ENCODE results near the gene ARL14EP. TPM values are rescaled to one million over a fixed set of nuclear protein-coding genes. Genes with fewer than 3 reads are reported as not detected.

The ARL14EP gene
- total RNA-seq: 10 to 100 TPM; 20.6 to 29.6 (median 22.7) TPM

DNA sequence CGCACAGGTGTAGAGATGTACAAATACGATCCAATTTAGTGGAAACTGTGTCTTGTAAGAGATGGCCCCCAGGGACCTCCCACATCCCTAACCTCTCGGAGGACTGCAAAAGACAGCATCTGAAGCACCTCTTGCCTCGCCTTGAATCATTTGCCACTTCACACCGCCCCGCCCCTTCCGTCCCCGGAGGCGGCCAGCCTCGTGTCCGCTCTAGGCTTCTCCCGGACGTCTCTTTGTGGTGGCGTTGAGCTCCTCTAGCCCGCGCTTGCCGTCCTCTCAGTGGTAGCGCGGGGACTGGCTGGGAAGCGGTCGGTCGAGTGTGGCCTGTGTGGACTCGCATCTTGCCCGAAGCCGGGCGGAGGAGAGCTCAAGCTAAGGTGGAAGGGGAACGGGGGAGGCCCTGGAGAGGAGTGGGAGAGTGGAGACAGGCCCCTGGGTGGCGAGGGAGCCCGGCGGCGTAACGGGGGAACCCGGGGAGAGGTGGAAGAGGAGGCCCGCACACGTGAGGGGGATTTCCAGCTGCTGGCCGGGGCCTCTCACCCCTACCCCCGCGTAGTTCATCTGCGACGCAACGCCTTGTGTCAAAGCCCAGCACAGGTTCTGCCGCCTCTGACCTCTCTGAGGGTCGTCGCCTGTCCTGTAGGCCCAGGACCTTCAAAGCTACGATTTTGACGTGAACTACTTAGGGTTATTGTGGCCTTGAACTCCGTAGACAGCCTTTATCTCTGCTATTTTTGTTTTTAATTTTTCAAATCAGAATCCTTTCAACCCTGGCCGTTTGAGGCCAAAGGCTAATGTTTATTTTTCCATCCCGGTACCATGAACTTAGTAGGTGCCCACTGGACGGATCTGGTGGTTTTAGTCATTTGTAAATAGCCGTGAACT is at the start of gene ARL14EP:
ARL14EP (plus strand) TSS at position 279 of the 885 bp plus-strand sequence. CDS start 7,845 bp downstream, outside the sequence.
- intact Hi-C loops (cut with DNase I; ENCODE audit: low total_unique reads): no loop called here
- peaks cover 0 to 4% of the 10 kb centered on the region in 2 donors for H3K4me1 ChIP-seq
- H3K36me3 ChIP-seq: no peaks in the 10 kb centered on the region
- TF ChIP-seq POLR2A (IDR thresholded peaks at IDR 0.05) (peak; percentile 77), POLR2AphosphoS5 (IDR thresholded peaks at IDR 0.05) (peak; percentile 77 to 92 (median 90))
- TF ChIP-seq, protein P1, sequence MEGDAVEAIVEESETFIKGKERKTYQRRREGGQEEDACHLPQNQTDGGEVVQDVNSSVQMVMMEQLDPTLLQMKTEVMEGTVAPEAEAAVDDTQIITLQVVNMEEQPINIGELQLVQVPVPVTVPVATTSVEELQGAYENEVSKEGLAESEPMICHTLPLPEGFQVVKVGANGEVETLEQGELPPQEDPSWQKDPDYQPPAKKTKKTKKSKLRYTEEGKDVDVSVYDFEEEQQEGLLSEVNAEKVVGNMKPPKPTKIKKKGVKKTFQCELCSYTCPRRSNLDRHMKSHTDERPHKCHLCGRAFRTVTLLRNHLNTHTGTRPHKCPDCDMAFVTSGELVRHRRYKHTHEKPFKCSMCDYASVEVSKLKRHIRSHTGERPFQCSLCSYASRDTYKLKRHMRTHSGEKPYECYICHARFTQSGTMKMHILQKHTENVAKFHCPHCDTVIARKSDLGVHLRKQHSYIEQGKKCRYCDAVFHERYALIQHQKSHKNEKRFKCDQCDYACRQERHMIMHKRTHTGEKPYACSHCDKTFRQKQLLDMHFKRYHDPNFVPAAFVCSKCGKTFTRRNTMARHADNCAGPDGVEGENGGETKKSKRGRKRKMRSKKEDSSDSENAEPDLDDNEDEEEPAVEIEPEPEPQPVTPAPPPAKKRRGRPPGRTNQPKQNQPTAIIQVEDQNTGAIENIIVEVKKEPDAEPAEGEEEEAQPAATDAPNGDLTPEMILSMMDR (IDR thresholded peaks at IDR 0.05): no peak
- H3K27me3 ChIP-seq: peaks cover 0 to 9% of the 10 kb centered on the region in 2 donors
- peak within 1 kb of the TSS; percentile 61 to 95 (median 78) for H3K4me3 ChIP-seq
- peak; percentile 93 for DNase-seq (ENCODE audit: low spot score in 2 of 2)
- no peaks in the 10 kb centered on the region for H3K9me3 ChIP-seq
- H3K27ac ChIP-seq: peak within 1 kb of the TSS; percentile 87 to 91

DNA sequence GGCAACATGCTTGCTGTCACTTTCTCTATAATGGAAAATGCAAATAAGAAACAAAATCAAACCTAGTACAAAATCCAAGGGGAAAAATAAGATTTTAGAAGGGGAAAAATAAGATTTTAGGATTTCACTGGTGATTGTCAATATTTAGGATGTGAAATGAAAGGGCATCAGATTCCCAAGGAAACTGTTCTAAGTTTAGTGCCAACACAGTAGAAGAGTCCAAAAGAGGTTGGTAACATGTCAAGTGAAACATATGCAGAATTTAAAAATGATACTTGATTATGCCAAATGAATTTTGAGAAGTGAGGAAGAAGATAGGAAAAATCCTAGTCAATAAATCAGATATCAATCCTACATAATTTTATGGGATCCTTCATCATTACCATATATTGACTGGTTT is 45.7 kb upstream of the ARL14EP start:
- no peaks in the 10 kb centered on the region for H3K27me3 ChIP-seq
- TF ChIP-seq POLR2A (IDR thresholded peaks at IDR 0.05) (no peak), POLR2AphosphoS5 (IDR thresholded peaks at IDR 0.05) (no peak)
- H3K4me1 ChIP-seq: no peaks in the 10 kb centered on the region
- DNase-seq (ENCODE audit: low spot score in 2 of 2): no peak
- no peak overlapping the region for H3K27ac ChIP-seq
- no peaks in the 10 kb centered on the region for H3K36me3 ChIP-seq
- no peak overlapping the region for H3K4me3 ChIP-seq
- no peaks in the 10 kb centered on the region for H3K9me3 ChIP-seq
- intact Hi-C loops (cut with DNase I; ENCODE audit: low total_unique reads): no loop called here

DNA sequence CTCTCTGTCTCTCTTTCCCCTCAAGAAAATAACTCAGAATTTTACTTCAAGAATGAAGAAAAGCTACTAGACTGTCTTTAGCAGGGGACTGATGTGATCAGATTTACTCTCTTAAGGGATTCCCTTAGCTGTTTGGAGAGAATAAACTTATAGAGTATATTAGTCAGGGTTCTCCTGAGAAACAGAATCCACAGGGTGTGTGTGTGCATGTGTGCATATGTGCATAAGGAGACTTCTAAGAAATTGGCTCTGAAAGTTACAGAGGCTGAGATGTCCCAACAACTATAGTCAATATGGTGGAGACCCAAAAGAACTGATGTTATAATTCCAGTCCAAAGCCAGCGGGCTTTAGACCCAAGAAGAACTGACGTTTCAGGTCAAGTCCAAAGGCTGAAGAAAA is 43.1 kb upstream of the ARL14EP start:
- Histone ChIP-seq H3K4me3 (no peak overlapping the region), H3K36me3 (no peaks in the 10 kb centered on the region), H3K27me3 (no peaks in the 10 kb centered on the region), H3K9me3 (no peaks in the 10 kb centered on the region), H3K4me1 (no peaks in the 10 kb centered on the region), H3K27ac (no peak overlapping the region)
- TF ChIP-seq POLR2A (IDR thresholded peaks at IDR 0.05): no peak
- TF ChIP-seq, protein P1 (IDR thresholded peaks at IDR 0.05): no peak
- no peak for TF ChIP-seq POLR2AphosphoS5 (IDR thresholded peaks at IDR 0.05)
- intact Hi-C loops (cut with DNase I; ENCODE audit: low total_unique reads): no loop called here
- DNase-seq (ENCODE audit: low spot score in 2 of 2): no peak

DNA sequence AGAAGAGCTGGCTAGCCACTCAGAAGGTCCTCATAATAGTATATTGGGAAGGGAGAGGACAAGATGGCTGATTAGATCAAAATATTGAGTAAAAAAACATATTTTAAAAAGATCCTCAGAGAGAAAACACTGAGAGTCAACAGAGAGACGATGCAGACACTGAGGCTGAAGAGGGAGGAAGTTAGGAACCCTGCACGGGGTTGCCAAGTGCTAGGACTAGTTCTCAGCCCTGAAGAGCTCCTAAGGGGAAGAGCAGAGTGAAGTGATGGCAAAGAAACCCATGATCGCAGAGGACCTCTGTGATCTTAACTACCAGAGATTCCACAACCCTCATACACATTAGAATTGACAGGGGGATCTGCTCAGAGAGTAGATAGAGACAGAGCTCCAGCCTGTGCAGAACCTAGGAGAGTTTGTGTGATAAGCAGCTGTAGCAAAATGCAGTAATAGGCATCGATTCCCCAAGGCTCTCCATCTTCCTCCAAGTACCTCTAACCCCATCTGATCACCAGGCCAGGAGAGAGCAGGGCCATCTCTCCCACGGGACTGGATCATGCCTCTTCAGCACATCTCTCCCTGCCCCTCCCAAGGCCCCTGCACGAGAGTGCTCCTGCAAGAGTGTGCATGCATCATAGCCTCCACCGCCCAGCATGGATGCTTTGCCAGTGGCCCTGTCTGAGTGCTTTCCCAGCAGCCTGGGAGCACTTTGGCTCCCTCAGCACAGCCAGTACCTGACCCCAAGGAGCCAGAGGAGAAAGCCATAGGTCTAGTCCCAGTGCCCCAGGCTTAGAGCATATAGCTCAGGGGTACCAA is 41.2 kb upstream of the ARL14EP start:
- no peak for TF ChIP-seq POLR2A (IDR thresholded peaks at IDR 0.05)
- Histone ChIP-seq H3K27me3 (no peaks in the 10 kb centered on the region), H3K4me1 (no peaks in the 10 kb centered on the region), H3K36me3 (no peaks in the 10 kb centered on the region), H3K9me3 (no peaks in the 10 kb centered on the region), H3K27ac (no peak overlapping the region), H3K4me3 (no peak overlapping the region)
- intact Hi-C loops (cut with DNase I; ENCODE audit: low total_unique reads): loop anchor here (1.0 kb wide), 1 partner anchor 11 kb away; no protein-coding TSS in a partner anchor
- no peak for DNase-seq (ENCODE audit: low spot score in 2 of 2)

DNA sequence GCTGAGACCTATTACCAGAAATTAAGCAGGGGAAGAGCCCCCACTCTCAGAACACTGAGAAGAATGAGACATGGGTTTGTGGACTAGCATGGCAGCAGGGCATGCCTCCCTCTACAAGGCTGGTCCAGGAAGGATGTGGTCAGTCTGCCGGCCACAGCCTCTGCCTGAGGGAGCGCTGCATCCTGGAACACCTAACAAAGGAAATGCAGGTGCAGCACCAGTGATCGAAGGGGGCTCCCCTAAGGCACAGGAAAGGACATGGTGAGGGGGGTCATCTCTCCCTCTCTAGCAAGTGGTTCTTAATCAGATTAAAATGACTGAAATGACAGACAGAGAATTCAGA is 40.6 kb upstream of the ARL14EP start:
- Histone ChIP-seq H3K27me3 (no peaks in the 10 kb centered on the region), H3K4me3 (no peak overlapping the region), H3K4me1 (no peaks in the 10 kb centered on the region), H3K9me3 (no peaks in the 10 kb centered on the region), H3K27ac (no peak overlapping the region), H3K36me3 (no peaks in the 10 kb centered on the region)
- intact Hi-C loops (cut with DNase I; ENCODE audit: low total_unique reads): no loop called here
- DNase-seq (ENCODE audit: low spot score in 2 of 2): no peak
- TF ChIP-seq, protein P1 (IDR thresholded peaks at IDR 0.05): no peak
- TF ChIP-seq POLR2AphosphoS5 (IDR thresholded peaks at IDR 0.05): no peak
- TF ChIP-seq POLR2A (IDR thresholded peaks at IDR 0.05): no peak

DNA sequence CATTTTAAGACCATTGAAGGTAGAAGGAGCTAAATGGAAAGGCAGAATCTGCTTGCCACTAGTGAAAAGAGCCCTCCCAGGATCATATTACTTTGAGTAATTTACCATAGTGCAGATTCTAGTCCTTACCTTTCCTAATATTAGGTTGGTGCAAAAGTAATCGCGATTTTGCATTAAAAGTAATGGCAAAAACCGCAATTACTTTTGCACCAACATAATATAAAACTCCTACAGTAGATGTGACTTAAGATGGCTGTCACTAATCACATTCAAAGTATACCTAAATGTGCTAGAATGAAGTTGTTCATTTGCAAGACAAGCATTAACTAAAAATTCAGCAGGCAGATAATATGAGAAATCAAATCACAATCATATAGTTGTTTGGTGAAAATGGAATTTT is 38.1 kb upstream of the ARL14EP start:
- no peaks in the 10 kb centered on the region for H3K9me3 ChIP-seq
- no peaks in the 10 kb centered on the region for H3K36me3 ChIP-seq
- no peak overlapping the region for H3K4me3 ChIP-seq
- TF ChIP-seq POLR2A (IDR thresholded peaks at IDR 0.05) (no peak), POLR2AphosphoS5 (IDR thresholded peaks at IDR 0.05) (no peak)
- TF ChIP-seq, protein P1 (IDR thresholded peaks at IDR 0.05): no peak
- H3K27me3 ChIP-seq: no peaks in the 10 kb centered on the region
- no peaks in the 10 kb centered on the region for H3K4me1 ChIP-seq
- intact Hi-C loops (cut with DNase I; ENCODE audit: low total_unique reads): no loop called here
- no peak for DNase-seq (ENCODE audit: low spot score in 2 of 2)
- H3K27ac ChIP-seq: no peak overlapping the region

Data from breast epithelium (tissue), 4 donors.